WTC11 (cell line): ENCODE data around the gene ZNF467. TPM values are rescaled to one million over a fixed set of nuclear protein-coding genes. Genes with fewer than 3 reads are reported as not detected.

ENCODE experiments used
- ATAC-seq: fragments of 200-7000 bp; cut with Tn5 transposase; 2 replicates; pipeline ENCODE4 v1.10.0; 2021; ENCODE audit warnings: mild to moderate bottlenecking, moderate library complexity
- CTCF ChIA-PET: fragments of 300-600 bp; sonication (Branson Sonifier 250); formaldehyde crosslinking; loops from one replicate; lab custom pipeline; 2021; ENCODE audit warnings: antibody characterized with exemption; lab: Charles Lee
- POLR2A ChIA-PET: fragments of 350-600 bp; sonication (Branson Sonifier 250); formaldehyde crosslinking; loops from one replicate; lab custom pipeline; 2021; ENCODE audit warnings: antibody characterized with exemption; lab: Charles Lee
- DNase-seq: peaks from one replicate; pipeline ENCODE4 v3.0.0; 2021; ENCODE audit warnings: low spot score
- H3K27ac Mint-ChIP-seq: 2 replicates; pipeline ENCODE4 v1.8.0; 2021; ENCODE audit warnings: mixed read lengths
- H3K27me3 Mint-ChIP-seq: 2 replicates; pipeline ENCODE4 v1.8.0; 2021; ENCODE audit warnings: low read depth, mild to moderate bottlenecking, moderate library complexity, mixed read lengths
- H3K36me3 Mint-ChIP-seq: 2 replicates; pipeline ENCODE4 v1.8.0; 2021; ENCODE audit warnings: mixed read lengths
- H3K4me1 Mint-ChIP-seq: 2 replicates; pipeline ENCODE4 v1.8.0; 2022; ENCODE audit warnings: mixed read lengths
- H3K4me3 Mint-ChIP-seq: 2 replicates; pipeline ENCODE4 v1.8.0; 2021; ENCODE audit warnings: mild to moderate bottlenecking, moderate library complexity, mixed read lengths
- H3K9me3 Mint-ChIP-seq: 2 replicates; pipeline ENCODE4 v1.8.0; 2021; ENCODE audit warnings: mixed read lengths
- FOXJ3 ChIP-seq: sonication (generic); formaldehyde crosslinking; IDR thresholded peaks from 2 replicates; pipeline ENCODE4 v1.9.0; 2021; ENCODE audit warnings: missing genetic modification reagents, mild to moderate bottlenecking, borderline replicate concordance
- FOXP1 ChIP-seq: sonication (generic); formaldehyde crosslinking; IDR thresholded peaks from 2 replicates; pipeline ENCODE4 v1.8.0; 2022; ENCODE audit warnings: missing genetic modification reagents, mild to moderate bottlenecking, moderate library complexity, borderline replicate concordance
- GTF2I ChIP-seq: fragments of 250-450 bp; sonication (Bioruptor Pico); conservative IDR thresholded peaks from 2 replicates; pipeline ENCODE4 v1.4.0; 2021; ENCODE audit warnings: mild to moderate bottlenecking
- HMGA2 ChIP-seq: fragments of 250-450 bp; sonication (Bioruptor Pico); IDR thresholded peaks from 2 replicates; pipeline ENCODE4 v1.4.0; 2021; ENCODE audit warnings: mild to moderate bottlenecking, moderate library complexity
- MYBL2 ChIP-seq: sonication (generic); formaldehyde crosslinking; IDR thresholded peaks from 2 replicates; pipeline ENCODE4 v1.8.1; 2023; ENCODE audit warnings: mild to moderate bottlenecking, moderate library complexity, missing genetic modification reagents
- NFYB ChIP-seq: sonication (generic); formaldehyde crosslinking; conservative IDR thresholded peaks from 2 replicates; pipeline ENCODE4 v1.8.0; 2022; ENCODE audit warnings: low read depth, missing genetic modification reagents
- NR1H2 ChIP-seq: sonication (generic); formaldehyde crosslinking; IDR thresholded peaks from 2 replicates; pipeline ENCODE4 v1.9.0; 2021; ENCODE audit warnings: mild to moderate bottlenecking, moderate library complexity, missing genetic modification reagents
- NR2C2 ChIP-seq: sonication (generic); formaldehyde crosslinking; IDR thresholded peaks from 2 replicates; pipeline ENCODE4 v1.8.0; 2022; ENCODE audit warnings: mild to moderate bottlenecking, missing genetic modification reagents
- SMAD4 ChIP-seq: sonication (generic); formaldehyde crosslinking; IDR thresholded peaks from 2 replicates; pipeline ENCODE4 v1.8.0; 2022; ENCODE audit warnings: mild to moderate bottlenecking, missing genetic modification reagents
- ZNF138 ChIP-seq: sonication (generic); formaldehyde crosslinking; conservative IDR thresholded peaks from 2 replicates; pipeline ENCODE4 v1.8.1; 2022; ENCODE audit warnings: mild to moderate bottlenecking, moderate library complexity, missing genetic modification reagents
- total RNA-seq: library from RNA; stranded (reverse); gene quantifications from 3 replicates; pipeline ENCODE4 v1.2.3, GENCODE V29; 2021
- TF ChIP-seq, protein P1 (sequence below): sonication (generic); formaldehyde crosslinking; IDR thresholded peaks from 2 replicates; pipeline ENCODE4 v1.8.0; 2023; ENCODE audit warnings: missing genetic modification reagents, mild to moderate bottlenecking, borderline replicate concordance
- TF ChIP-seq, protein P2 (sequence below): sonication (generic); formaldehyde crosslinking; IDR thresholded peaks from 2 replicates; pipeline ENCODE4 v1.8.0; 2022; ENCODE audit warnings: missing genetic modification reagents
- TF ChIP-seq, protein P3 (sequence below): sonication (generic); formaldehyde crosslinking; IDR thresholded peaks from 2 replicates; pipeline ENCODE4 v1.8.0; 2022; ENCODE audit warnings: mild to moderate bottlenecking, missing genetic modification reagents
- TF ChIP-seq, protein P4 (sequence below): sonication (generic); formaldehyde crosslinking; IDR thresholded peaks from 2 replicates; pipeline ENCODE4 v1.8.1; 2023; ENCODE audit warnings: mild to moderate bottlenecking, missing genetic modification reagents, moderate library complexity
- TF ChIP-seq, protein P5 (sequence below): sonication (generic); formaldehyde crosslinking; IDR thresholded peaks from 2 replicates; pipeline ENCODE4 v1.8.0; 2023; ENCODE audit warnings: mild to moderate bottlenecking, missing genetic modification reagents
- TF ChIP-seq, protein P6 (sequence below): sonication (generic); formaldehyde crosslinking; IDR thresholded peaks from 2 replicates; pipeline ENCODE4 v1.8.1; 2022; ENCODE audit warnings: low read depth, missing genetic modification reagents, borderline replicate concordance
- TF ChIP-seq, protein P7 (sequence below): fragments of 250-450 bp; sonication (Bioruptor Pico); IDR thresholded peaks from 2 replicates; pipeline ENCODE4 v2.1.2; 2022; ENCODE audit warnings: mild to moderate bottlenecking, moderate library complexity
- TF ChIP-seq, protein P8 (sequence below): sonication (generic); formaldehyde crosslinking; IDR thresholded peaks from 2 replicates; pipeline ENCODE4 v1.8.1; 2022; ENCODE audit warnings: low read depth, mild to moderate bottlenecking, moderate library complexity, missing genetic modification reagents, borderline replicate concordance
- TF ChIP-seq, protein P9 (sequence below): sonication (generic); formaldehyde crosslinking; IDR thresholded peaks from 2 replicates; pipeline ENCODE4 v1.8.0; 2022; ENCODE audit warnings: mild to moderate bottlenecking, missing genetic modification reagents

Gene ZNF467
- total RNA-seq, 1 experiment from 2014 or later = 0.70 TPM

DNA sequence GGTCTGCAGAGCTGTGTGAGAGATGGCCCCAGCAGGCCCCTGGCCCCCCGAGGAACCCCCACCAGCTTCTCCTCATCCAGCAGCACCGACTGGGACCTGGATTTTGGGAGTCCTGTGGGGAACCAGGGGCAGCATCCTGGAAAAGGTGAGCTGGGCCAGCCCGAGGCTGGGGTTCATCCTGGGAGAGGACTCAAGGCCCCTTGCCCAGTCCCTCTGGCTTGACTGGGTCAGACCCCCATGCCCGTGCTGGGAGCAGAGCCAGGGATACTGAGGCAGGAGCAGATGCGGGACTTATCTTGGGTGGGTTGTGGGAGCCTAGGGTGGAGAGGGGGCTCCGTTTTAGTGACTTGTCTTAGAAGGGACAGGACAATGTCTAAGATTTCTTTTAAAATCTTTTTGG is 47.5 kb downstream of the ZNF467 start (continued):
- TF ChIP-seq, protein P1, sequence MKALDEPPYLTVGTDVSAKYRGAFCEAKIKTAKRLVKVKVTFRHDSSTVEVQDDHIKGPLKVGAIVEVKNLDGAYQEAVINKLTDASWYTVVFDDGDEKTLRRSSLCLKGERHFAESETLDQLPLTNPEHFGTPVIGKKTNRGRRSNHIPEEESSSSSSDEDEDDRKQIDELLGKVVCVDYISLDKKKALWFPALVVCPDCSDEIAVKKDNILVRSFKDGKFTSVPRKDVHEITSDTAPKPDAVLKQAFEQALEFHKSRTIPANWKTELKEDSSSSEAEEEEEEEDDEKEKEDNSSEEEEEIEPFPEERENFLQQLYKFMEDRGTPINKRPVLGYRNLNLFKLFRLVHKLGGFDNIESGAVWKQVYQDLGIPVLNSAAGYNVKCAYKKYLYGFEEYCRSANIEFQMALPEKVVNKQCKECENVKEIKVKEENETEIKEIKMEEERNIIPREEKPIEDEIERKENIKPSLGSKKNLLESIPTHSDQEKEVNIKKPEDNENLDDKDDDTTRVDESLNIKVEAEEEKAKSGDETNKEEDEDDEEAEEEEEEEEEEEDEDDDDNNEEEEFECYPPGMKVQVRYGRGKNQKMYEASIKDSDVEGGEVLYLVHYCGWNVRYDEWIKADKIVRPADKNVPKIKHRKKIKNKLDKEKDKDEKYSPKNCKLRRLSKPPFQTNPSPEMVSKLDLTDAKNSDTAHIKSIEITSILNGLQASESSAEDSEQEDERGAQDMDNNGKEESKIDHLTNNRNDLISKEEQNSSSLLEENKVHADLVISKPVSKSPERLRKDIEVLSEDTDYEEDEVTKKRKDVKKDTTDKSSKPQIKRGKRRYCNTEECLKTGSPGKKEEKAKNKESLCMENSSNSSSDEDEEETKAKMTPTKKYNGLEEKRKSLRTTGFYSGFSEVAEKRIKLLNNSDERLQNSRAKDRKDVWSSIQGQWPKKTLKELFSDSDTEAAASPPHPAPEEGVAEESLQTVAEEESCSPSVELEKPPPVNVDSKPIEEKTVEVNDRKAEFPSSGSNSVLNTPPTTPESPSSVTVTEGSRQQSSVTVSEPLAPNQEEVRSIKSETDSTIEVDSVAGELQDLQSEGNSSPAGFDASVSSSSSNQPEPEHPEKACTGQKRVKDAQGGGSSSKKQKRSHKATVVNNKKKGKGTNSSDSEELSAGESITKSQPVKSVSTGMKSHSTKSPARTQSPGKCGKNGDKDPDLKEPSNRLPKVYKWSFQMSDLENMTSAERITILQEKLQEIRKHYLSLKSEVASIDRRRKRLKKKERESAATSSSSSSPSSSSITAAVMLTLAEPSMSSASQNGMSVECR (CRISPR knock-in tag) = no peak
- no peak for TF ChIP-seq MYBL2 (CRISPR knock-in tag)
- TF ChIP-seq, all 79 proteins: peak for 0

DNA sequence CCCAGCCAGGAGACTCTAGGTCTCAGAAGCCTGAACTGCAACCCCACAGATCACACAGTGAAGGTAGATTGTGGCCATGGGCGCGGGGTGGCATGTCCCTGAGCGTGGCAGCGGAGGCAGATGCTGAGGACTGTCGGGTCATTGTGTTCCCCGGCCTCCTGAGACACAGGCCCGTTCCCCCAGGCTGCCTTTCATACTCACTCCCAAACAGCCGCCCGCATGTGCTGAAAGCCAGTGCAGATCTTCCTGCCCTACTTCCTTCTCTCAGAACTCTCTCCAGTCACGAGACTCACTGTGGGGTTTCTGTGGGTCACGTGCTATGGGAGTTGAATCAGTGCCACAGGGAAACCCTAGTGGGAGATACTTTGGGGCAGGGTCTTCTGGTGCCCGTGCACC is 48.0 kb downstream of the ZNF467 start:
- ChIA-PET POLR2A (no interaction called here), CTCF (no interaction called here)
- H3K27ac Mint-ChIP-seq = no peak overlapping the region
- peaks cover 12% of the 10 kb centered on the region for H3K36me3 Mint-ChIP-seq
- ATAC-seq (no peak), DNase-seq (no peak)
- H3K9me3 Mint-ChIP-seq = no peaks in the 10 kb centered on the region
- H3K27me3 Mint-ChIP-seq = no peaks in the 10 kb centered on the region
- H3K4me1 Mint-ChIP-seq = no peaks in the 10 kb centered on the region
- no peak overlapping the region for H3K4me3 Mint-ChIP-seq
- TF ChIP-seq, protein P2, sequence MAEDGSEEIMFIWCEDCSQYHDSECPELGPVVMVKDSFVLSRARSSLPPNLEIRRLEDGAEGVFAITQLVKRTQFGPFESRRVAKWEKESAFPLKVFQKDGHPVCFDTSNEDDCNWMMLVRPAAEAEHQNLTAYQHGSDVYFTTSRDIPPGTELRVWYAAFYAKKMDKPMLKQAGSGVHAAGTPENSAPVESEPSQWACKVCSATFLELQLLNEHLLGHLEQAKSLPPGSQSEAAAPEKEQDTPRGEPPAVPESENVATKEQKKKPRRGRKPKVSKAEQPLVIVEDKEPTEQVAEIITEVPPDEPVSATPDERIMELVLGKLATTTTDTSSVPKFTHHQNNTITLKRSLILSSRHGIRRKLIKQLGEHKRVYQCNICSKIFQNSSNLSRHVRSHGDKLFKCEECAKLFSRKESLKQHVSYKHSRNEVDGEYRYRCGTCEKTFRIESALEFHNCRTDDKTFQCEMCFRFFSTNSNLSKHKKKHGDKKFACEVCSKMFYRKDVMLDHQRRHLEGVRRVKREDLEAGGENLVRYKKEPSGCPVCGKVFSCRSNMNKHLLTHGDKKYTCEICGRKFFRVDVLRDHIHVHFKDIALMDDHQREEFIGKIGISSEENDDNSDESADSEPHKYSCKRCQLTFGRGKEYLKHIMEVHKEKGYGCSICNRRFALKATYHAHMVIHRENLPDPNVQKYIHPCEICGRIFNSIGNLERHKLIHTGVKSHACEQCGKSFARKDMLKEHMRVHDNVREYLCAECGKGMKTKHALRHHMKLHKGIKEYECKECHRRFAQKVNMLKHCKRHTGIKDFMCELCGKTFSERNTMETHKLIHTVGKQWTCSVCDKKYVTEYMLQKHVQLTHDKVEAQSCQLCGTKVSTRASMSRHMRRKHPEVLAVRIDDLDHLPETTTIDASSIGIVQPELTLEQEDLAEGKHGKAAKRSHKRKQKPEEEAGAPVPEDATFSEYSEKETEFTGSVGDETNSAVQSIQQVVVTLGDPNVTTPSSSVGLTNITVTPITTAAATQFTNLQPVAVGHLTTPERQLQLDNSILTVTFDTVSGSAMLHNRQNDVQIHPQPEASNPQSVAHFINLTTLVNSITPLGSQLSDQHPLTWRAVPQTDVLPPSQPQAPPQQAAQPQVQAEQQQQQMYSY (CRISPR knock-in tag) = no peak
- TF ChIP-seq SMAD4 (CRISPR knock-in tag) = no peak
- TF ChIP-seq MYBL2 (CRISPR knock-in tag) = no peak
- TF ChIP-seq, protein P3, sequence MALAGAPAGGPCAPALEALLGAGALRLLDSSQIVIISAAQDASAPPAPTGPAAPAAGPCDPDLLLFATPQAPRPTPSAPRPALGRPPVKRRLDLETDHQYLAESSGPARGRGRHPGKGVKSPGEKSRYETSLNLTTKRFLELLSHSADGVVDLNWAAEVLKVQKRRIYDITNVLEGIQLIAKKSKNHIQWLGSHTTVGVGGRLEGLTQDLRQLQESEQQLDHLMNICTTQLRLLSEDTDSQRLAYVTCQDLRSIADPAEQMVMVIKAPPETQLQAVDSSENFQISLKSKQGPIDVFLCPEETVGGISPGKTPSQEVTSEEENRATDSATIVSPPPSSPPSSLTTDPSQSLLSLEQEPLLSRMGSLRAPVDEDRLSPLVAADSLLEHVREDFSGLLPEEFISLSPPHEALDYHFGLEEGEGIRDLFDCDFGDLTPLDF = no peak
- TF ChIP-seq, protein P4, sequence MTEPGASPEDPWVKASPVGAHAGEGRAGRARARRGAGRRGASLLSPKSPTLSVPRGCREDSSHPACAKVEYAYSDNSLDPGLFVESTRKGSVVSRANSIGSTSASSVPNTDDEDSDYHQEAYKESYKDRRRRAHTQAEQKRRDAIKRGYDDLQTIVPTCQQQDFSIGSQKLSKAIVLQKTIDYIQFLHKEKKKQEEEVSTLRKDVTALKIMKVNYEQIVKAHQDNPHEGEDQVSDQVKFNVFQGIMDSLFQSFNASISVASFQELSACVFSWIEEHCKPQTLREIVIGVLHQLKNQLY (CRISPR knock-in tag) = no peak
- no peak for TF ChIP-seq NR1H2 (CRISPR knock-in tag)
- no peak for TF ChIP-seq FOXJ3 (CRISPR knock-in tag)
- TF ChIP-seq, protein P5, sequence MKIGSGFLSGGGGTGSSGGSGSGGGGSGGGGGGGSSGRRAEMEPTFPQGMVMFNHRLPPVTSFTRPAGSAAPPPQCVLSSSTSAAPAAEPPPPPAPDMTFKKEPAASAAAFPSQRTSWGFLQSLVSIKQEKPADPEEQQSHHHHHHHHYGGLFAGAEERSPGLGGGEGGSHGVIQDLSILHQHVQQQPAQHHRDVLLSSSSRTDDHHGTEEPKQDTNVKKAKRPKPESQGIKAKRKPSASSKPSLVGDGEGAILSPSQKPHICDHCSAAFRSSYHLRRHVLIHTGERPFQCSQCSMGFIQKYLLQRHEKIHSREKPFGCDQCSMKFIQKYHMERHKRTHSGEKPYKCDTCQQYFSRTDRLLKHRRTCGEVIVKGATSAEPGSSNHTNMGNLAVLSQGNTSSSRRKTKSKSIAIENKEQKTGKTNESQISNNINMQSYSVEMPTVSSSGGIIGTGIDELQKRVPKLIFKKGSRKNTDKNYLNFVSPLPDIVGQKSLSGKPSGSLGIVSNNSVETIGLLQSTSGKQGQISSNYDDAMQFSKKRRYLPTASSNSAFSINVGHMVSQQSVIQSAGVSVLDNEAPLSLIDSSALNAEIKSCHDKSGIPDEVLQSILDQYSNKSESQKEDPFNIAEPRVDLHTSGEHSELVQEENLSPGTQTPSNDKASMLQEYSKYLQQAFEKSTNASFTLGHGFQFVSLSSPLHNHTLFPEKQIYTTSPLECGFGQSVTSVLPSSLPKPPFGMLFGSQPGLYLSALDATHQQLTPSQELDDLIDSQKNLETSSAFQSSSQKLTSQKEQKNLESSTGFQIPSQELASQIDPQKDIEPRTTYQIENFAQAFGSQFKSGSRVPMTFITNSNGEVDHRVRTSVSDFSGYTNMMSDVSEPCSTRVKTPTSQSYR = no peak
- no peak for TF ChIP-seq NR2C2 (CRISPR knock-in tag)
- no peak for TF ChIP-seq HMGA2 (CRISPR knock-in tag)
- TF ChIP-seq ZNF138 = no peak
- no peak for TF ChIP-seq FOXP1
- TF ChIP-seq, protein P6, sequence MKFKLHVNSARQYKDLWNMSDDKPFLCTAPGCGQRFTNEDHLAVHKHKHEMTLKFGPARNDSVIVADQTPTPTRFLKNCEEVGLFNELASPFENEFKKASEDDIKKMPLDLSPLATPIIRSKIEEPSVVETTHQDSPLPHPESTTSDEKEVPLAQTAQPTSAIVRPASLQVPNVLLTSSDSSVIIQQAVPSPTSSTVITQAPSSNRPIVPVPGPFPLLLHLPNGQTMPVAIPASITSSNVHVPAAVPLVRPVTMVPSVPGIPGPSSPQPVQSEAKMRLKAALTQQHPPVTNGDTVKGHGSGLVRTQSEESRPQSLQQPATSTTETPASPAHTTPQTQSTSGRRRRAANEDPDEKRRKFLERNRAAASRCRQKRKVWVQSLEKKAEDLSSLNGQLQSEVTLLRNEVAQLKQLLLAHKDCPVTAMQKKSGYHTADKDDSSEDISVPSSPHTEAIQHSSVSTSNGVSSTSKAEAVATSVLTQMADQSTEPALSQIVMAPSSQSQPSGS = no peak
- TF ChIP-seq GTF2I (CRISPR knock-in tag) = no peak
- TF ChIP-seq, protein P7, sequence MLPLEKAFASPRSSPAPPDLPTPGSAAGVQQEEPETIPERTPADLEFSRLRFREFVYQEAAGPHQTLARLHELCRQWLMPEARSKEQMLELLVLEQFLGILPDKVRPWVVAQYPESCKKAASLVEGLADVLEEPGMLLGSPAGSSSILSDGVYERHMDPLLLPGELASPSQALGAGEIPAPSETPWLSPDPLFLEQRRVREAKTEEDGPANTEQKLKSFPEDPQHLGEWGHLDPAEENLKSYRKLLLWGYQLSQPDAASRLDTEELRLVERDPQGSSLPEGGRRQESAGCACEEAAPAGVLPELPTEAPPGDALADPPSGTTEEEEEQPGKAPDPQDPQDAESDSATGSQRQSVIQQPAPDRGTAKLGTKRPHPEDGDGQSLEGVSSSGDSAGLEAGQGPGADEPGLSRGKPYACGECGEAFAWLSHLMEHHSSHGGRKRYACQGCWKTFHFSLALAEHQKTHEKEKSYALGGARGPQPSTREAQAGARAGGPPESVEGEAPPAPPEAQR = no peak
- TF ChIP-seq, protein P8, sequence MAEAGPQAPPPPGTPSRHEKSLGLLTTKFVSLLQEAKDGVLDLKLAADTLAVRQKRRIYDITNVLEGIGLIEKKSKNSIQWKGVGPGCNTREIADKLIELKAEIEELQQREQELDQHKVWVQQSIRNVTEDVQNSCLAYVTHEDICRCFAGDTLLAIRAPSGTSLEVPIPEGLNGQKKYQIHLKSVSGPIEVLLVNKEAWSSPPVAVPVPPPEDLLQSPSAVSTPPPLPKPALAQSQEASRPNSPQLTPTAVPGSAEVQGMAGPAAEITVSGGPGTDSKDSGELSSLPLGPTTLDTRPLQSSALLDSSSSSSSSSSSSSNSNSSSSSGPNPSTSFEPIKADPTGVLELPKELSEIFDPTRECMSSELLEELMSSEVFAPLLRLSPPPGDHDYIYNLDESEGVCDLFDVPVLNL (CRISPR knock-in tag) = no peak
- TF ChIP-seq, protein P9, sequence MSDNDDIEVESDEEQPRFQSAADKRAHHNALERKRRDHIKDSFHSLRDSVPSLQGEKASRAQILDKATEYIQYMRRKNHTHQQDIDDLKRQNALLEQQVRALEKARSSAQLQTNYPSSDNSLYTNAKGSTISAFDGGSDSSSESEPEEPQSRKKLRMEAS (CRISPR knock-in tag) = no peak
- no peak for TF ChIP-seq NFYB (CRISPR knock-in tag)
